HepG2 (cell line): ENCODE data around the gene PHF10. TPM values are rescaled to one million over a fixed set of nuclear protein-coding genes. Genes with fewer than 3 reads are reported as not detected.

Experiments used
- ATAC-seq: fragments of 200-7000 bp; cut with Tn5 transposase; 3 replicates; pipeline ENCODE4 v1.9.1; 2020; ENCODE audit warnings: mild to moderate bottlenecking, moderate library complexity
- BruUV-seq: library from RNA; stranded (reverse); fragments of 400-500 nt; replicated peaks from 2 replicates; lab custom pipeline; 2021; lab: Mats Ljungman, UMichigan
- CTCF ChIA-PET: fragments of 300-600 bp; formaldehyde crosslinking; extraction: SDS; loops from one replicate; lab custom pipeline; 2021; ENCODE audit warnings: low total read pairs, inconsistent platforms, low intra/inter-chr PET ratio; lab: Yijun Ruan, JAX
- POLR2A ChIA-PET: fragments of 350-600 bp; sonication (Branson Sonifier 250); formaldehyde crosslinking; loops from one replicate; lab custom pipeline; 2020; ENCODE audit warnings: antibody characterized with exemption, inconsistent platforms; lab: Yijun Ruan, JAX
- DNase-seq: peaks from one replicate; pipeline ENCODE4 v3.0.0-alpha.2; 2015; ENCODE audit warnings: low spot score
- FAIRE-seq: peaks from 3 replicates; lab custom pipeline; 2011; peaks lifted over from hg19 to GRCh38; lab: Jason Lieb, UNC
- H2AFZ ChIP-seq: one replicate; pipeline ENCODE4 v1.6.1; 2011; ENCODE audit warnings: low read length, inconsistent platforms
- H3K27ac ChIP-seq: fragments of 300-600 bp; 3 replicates; pipeline ENCODE4 v1.8.0; 2011; ENCODE audit warnings: mixed run types, mild to moderate bottlenecking, mixed read lengths, low read length, inconsistent platforms; ENCODE audit not compliant: insufficient read depth; ENCODE audit errors: extremely low read length
- H3K27me3 ChIP-seq, 2 experiments: fragments of 200-600 bp in 1 of 2; 2 replicates in 1 of 2; 3 replicates in 1 of 2; pipeline versions ENCODE4 v1.6.0 to v1.8.0; 2011; ENCODE audit warnings: low read length in 2 of 2, mild to moderate bottlenecking in 2 of 2, moderate library complexity in 2 of 2, inconsistent platforms in 1 of 2; ENCODE audit not compliant: insufficient read depth in 2 of 2, control insufficient read depth in 1 of 2
- H3K36me3 ChIP-seq, 2 experiments: fragments of 200-600 bp in 1 of 2; replicated peaks in 1 of 2; 2 replicates in 1 of 2; 3 replicates in 1 of 2; pipeline versions ENCODE4 v1.5.1 to v1.8.0; 2011; ENCODE audit warnings: low read length in 2 of 2, inconsistent platforms in 1 of 2; ENCODE audit not compliant: insufficient read depth in 2 of 2, control insufficient read depth in 1 of 2
- H3K4me1 ChIP-seq: 2 replicates; pipeline ENCODE4 v1.5.1; 2012; ENCODE audit warnings: low read length, inconsistent platforms; ENCODE audit not compliant: insufficient read depth
- H3K4me2 ChIP-seq: 2 replicates; pipeline ENCODE4 v1.6.0; 2011; ENCODE audit warnings: low read depth, low read length, inconsistent platforms
- H3K4me3 ChIP-seq, 3 experiments: fragments of 200-600 bp in 1 of 3; sonication (generic), shearing (Covaris generic) in 1 of 3; replicated peaks in 1 of 3; 2 replicates each; pipeline ENCODE4 v1.5.1; 2011 to 2016; ENCODE audit warnings: low read length in 3 of 3, inconsistent platforms in 2 of 3, low read depth in 2 of 3, mild to moderate bottlenecking in 2 of 3, control low read depth in 1 of 3, mixed read lengths in 1 of 3; ENCODE audit not compliant: insufficient read depth in 1 of 3
- H3K79me2 ChIP-seq: one replicate; pipeline ENCODE4 v1.6.1; 2011; ENCODE audit warnings: low read length, inconsistent platforms; ENCODE audit not compliant: insufficient read depth
- H3K9ac ChIP-seq: 2 replicates; pipeline ENCODE4 v1.6.0; 2011; ENCODE audit warnings: mild to moderate bottlenecking, low read depth, low read length, inconsistent platforms; ENCODE audit not compliant: insufficient read depth
- H3K9me3 ChIP-seq: 2 replicates; pipeline ENCODE4 v1.5.1; 2012; ENCODE audit warnings: mild to moderate bottlenecking, low read length
- H4K20me1 ChIP-seq: 2 replicates; pipeline ENCODE4 v1.6.0; 2011; ENCODE audit warnings: inconsistent platforms, mild to moderate bottlenecking, low read length, moderate library complexity; ENCODE audit not compliant: insufficient read depth
- FOXC1 ChIP-seq: sonication (generic); formaldehyde crosslinking; IDR thresholded peaks from 2 replicates; pipeline ENCODE4 v1.8.0; 2022; ENCODE audit warnings: mild to moderate bottlenecking, missing genetic modification reagents, borderline replicate concordance
- FOXJ3 ChIP-seq: sonication (generic); formaldehyde crosslinking; IDR thresholded peaks from 2 replicates; pipeline ENCODE4 v1.4.0; 2020; ENCODE audit warnings: missing genetic modification reagents, mild to moderate bottlenecking, borderline replicate concordance
- KDM2A ChIP-seq: sonication (generic); formaldehyde crosslinking; IDR thresholded peaks from 2 replicates; pipeline ENCODE4 v1.4.0; 2020; ENCODE audit warnings: low read depth, missing genetic modification reagents, borderline replicate concordance
- MIXL1 ChIP-seq: IDR thresholded peaks from 2 replicates; pipeline ENCODE4 v1.6.1; 2016
- NRL ChIP-seq: sonication (generic); formaldehyde crosslinking; IDR thresholded peaks from 2 replicates; pipeline ENCODE4 v1.5.0; 2020; ENCODE audit warnings: missing genetic modification reagents, mild to moderate bottlenecking, moderate library complexity, borderline replicate concordance
- SAP130 ChIP-seq: IDR thresholded peaks from 2 replicates; pipeline ENCODE4 v1.6.1; 2016; ENCODE audit warnings: low read depth
- TMF1 ChIP-seq: sonication (generic); formaldehyde crosslinking; IDR thresholded peaks from 2 replicates; pipeline ENCODE4 v1.8.1; 2022; ENCODE audit warnings: low read depth, missing genetic modification reagents
- TOPORS ChIP-seq: sonication (generic); formaldehyde crosslinking; IDR thresholded peaks from 2 replicates; pipeline ENCODE4 v1.8.0; 2023; ENCODE audit warnings: mild to moderate bottlenecking, missing genetic modification reagents
- ZBTB21 ChIP-seq: sonication (generic); formaldehyde crosslinking; IDR thresholded peaks from 2 replicates; pipeline ENCODE4 v1.4.0; 2020; ENCODE audit warnings: missing genetic modification reagents
- ZEB1 ChIP-seq: IDR thresholded peaks from 2 replicates; pipeline ENCODE4 v1.6.1; 2012; ENCODE audit warnings: mild to moderate bottlenecking, low read depth, inconsistent platforms; ENCODE audit not compliant: insufficient replicate concordance
- ZNF101 ChIP-seq: sonication (generic); formaldehyde crosslinking; IDR thresholded peaks from 2 replicates; pipeline ENCODE4 v1.4.0; 2020; ENCODE audit warnings: mild to moderate bottlenecking, low read depth, missing genetic modification reagents, borderline replicate concordance
- ZNF234 ChIP-seq: sonication (generic); formaldehyde crosslinking; conservative IDR thresholded peaks from 2 replicates; pipeline ENCODE4 v1.5.1; 2020; ENCODE audit warnings: mild to moderate bottlenecking, missing genetic modification reagents
- ZNF562 ChIP-seq: sonication (generic); formaldehyde crosslinking; IDR thresholded peaks from 2 replicates; pipeline ENCODE4 v1.8.0; 2022; ENCODE audit warnings: missing genetic modification reagents, borderline replicate concordance
- ZNF607 ChIP-seq: sonication (generic); formaldehyde crosslinking; IDR thresholded peaks from 2 replicates; pipeline ENCODE4 v1.5.1; 2020; ENCODE audit warnings: missing genetic modification reagents, mild to moderate bottlenecking, borderline replicate concordance
- WGBS: methylation state at CpG from one replicate; pipeline ENCODE4 v1.1.6; 2017; ENCODE audit warnings: low lambda C conversion rate; 5-methylcytosine and 5-hydroxymethylcytosine counted together
- in situ Hi-C: cut with HindIII; loops from 2 replicates; pipeline ENCODE4 v1.10.0; 2017; ENCODE audit warnings: low pct_unique_long_range_greater_than_20kb; ENCODE audit not compliant: extremely low pct_ligation_motif_present
- intact Hi-C: fragments of 100-400 bp; cut with micrococcal nuclease; formaldehyde crosslinking; loops from one replicate; pipeline ENCODE4 v1.10.0; 2022; ENCODE audit not compliant: unreplicated experiment
- polyA plus RNA-seq, 8 experiments: library from polyadenylated mRNA; depleted of rRNA in 3 of 8; stranded (reverse) in 7 of 8; unstranded in 1 of 8; fragments of >200 nt; fragmentation: Illumina TruSeq in 4 of 8; extraction: Trizol in 4 of 8; gene quantifications; 2 replicates each; pipeline versions ENCODE4 v1.2.1 to v1.2.3, GENCODE V29; 2011 to 2016; ENCODE audit warnings: low read depth in 4 of 8, missing spikeins in 1 of 8, mixed read lengths in 1 of 8; ENCODE audit not compliant: insufficient read depth in 1 of 8
- total RNA-seq, 5 experiments: library from RNA; depleted of rRNA; stranded (reverse); fragments of >200 nt; fragmentation: Illumina TruSeq; extraction: Trizol; gene quantifications; 2 replicates each; pipeline ENCODE4 v1.2.3, GENCODE V29; 2016; ENCODE audit warnings: low read depth in 1 of 5
- TF ChIP-seq, protein P1 (sequence below): sonication (generic); formaldehyde crosslinking; IDR thresholded peaks from 2 replicates; pipeline ENCODE4 v1.4.0; 2020; ENCODE audit warnings: mild to moderate bottlenecking, missing genetic modification reagents, borderline replicate concordance
- TF ChIP-seq, protein P2 (sequence below): sonication (generic); formaldehyde crosslinking; IDR thresholded peaks from 2 replicates; pipeline ENCODE4 v1.5.1; 2020; ENCODE audit warnings: mild to moderate bottlenecking, moderate library complexity, missing genetic modification reagents

The PHF10 gene
- total and polyA plus RNA-seq, 2 of the 13 experiments (the other 11 are each of a cell fraction or from before 2014, with no cell fraction given): 42.1 to 84.1 TPM

DNA sequence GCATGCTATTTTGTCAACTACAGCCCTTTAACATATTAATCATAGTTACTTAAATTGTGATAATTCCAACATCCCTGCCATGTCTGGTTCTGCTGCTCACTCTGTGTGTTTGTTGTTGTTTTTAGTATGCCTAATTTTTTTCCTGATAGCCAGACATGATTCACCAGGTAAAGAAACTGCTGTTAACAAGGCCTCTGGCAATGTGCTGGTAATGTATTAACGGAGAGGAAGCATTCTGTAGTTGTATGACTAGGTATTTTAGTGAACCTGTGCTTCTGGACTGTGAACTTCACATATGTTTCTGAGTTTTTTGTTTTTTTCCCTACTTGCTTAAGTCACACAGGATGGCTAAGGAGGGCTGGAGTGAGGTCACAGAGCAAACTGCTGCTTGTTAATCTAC, 22.3 kb upstream of the PHF10 start:
- Histone ChIP-seq H3K27ac (no peak overlapping the region), H3K9ac (no peak overlapping the region), H2AFZ (no peak overlapping the region), H3K9me3 (no peaks in the 10 kb centered on the region), H3K36me3 (no peaks in the 10 kb centered on the region), H4K20me1 (no peaks in the 10 kb centered on the region), H3K4me1 (peaks cover 22% of the 10 kb centered on the region), H3K4me3 (no peak overlapping the region), H3K79me2 (peaks cover 19% of the 10 kb centered on the region), H3K27me3 (no peaks in the 10 kb centered on the region; a peak in 2 of 5 replicates), H3K4me2 (no peak overlapping the region)
- DNase-seq (no peak), ATAC-seq (no peak), FAIRE-seq (no peak)
- ChIA-PET POLR2A (interaction anchor here (0.8 kb wide), 1 partner anchor 21 kb away, joined by 3 read pairs; no protein-coding TSS in a partner anchor), CTCF (no interaction called here)
- peak; percentile 70; the same call in 1 of the 2 replicates for TF ChIP-seq ZBTB21 (CRISPR knock-in tag)
- TF ChIP-seq, protein P1, sequence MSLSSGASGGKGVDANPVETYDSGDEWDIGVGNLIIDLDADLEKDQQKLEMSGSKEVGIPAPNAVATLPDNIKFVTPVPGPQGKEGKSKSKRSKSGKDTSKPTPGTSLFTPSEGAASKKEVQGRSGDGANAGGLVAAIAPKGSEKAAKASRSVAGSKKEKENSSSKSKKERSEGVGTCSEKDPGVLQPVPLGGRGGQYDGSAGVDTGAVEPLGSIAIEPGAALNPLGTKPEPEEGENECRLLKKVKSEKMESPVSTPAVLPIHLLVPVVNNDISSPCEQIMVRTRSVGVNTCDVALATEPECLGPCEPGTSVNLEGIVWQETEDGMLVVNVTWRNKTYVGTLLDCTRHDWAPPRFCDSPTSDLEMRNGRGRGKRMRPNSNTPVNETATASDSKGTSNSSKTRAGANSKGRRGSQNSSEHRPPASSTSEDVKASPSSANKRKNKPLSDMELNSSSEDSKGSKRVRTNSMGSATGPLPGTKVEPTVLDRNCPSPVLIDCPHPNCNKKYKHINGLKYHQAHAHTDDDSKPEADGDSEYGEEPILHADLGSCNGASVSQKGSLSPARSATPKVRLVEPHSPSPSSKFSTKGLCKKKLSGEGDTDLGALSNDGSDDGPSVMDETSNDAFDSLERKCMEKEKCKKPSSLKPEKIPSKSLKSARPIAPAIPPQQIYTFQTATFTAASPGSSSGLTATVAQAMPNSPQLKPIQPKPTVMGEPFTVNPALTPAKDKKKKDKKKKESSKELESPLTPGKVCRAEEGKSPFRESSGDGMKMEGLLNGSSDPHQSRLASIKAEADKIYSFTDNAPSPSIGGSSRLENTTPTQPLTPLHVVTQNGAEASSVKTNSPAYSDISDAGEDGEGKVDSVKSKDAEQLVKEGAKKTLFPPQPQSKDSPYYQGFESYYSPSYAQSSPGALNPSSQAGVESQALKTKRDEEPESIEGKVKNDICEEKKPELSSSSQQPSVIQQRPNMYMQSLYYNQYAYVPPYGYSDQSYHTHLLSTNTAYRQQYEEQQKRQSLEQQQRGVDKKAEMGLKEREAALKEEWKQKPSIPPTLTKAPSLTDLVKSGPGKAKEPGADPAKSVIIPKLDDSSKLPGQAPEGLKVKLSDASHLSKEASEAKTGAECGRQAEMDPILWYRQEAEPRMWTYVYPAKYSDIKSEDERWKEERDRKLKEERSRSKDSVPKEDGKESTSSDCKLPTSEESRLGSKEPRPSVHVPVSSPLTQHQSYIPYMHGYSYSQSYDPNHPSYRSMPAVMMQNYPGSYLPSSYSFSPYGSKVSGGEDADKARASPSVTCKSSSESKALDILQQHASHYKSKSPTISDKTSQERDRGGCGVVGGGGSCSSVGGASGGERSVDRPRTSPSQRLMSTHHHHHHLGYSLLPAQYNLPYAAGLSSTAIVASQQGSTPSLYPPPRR (CRISPR knock-in tag): no peak
- no peak for TF ChIP-seq FOXJ3 (CRISPR knock-in tag)
- TF ChIP-seq FOXC1 (CRISPR knock-in tag): no peak
- no peak for TF ChIP-seq ZNF562 (CRISPR knock-in tag)
- no peak for TF ChIP-seq ZNF234 (CRISPR knock-in tag)
- TF ChIP-seq TMF1 (CRISPR knock-in tag): no peak
- TF ChIP-seq ZEB1: no peak
- TF ChIP-seq, protein P2, sequence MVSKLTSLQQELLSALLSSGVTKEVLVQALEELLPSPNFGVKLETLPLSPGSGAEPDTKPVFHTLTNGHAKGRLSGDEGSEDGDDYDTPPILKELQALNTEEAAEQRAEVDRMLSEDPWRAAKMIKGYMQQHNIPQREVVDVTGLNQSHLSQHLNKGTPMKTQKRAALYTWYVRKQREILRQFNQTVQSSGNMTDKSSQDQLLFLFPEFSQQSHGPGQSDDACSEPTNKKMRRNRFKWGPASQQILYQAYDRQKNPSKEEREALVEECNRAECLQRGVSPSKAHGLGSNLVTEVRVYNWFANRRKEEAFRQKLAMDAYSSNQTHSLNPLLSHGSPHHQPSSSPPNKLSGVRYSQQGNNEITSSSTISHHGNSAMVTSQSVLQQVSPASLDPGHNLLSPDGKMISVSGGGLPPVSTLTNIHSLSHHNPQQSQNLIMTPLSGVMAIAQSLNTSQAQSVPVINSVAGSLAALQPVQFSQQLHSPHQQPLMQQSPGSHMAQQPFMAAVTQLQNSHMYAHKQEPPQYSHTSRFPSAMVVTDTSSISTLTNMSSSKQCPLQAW: no peak
- no peak for TF ChIP-seq NRL (CRISPR knock-in tag)
- 0 out of 2 replicates have a peak, but pooled peaks have one; percentile 18 for TF ChIP-seq SAP130
- no peak for TF ChIP-seq ZNF607 (CRISPR knock-in tag)
- TF ChIP-seq KDM2A: no peak
- no peak for TF ChIP-seq ZNF101
- no peak for TF ChIP-seq MIXL1
- TF ChIP-seq TOPORS: no peak
- WGBS: 19% methylated on average over 1 of the region's 1 CpG
- in situ Hi-C loops: no loop called here
- BruUV-seq: no TSS peak
- intact Hi-C loops: no loop called here
